Astrocyte (in vitro differentiated cells and primary cell): Measurements from ENCODE around the gene SH2D7. TPM values are rescaled to one million over a fixed set of nuclear protein-coding genes. Genes with fewer than 3 reads are reported as not detected.
A peak's percentile ranks its signal among the peaks of the same experiment; 100 is the strongest.

Experiments used
- DNase-seq: peaks from one replicate; pipeline ENCODE4 v3.0.0-alpha.2; 2010; ENCODE audit warnings: low read depth
- FAIRE-seq: peaks from 2 replicates; lab custom pipeline; 2011; peaks lifted over from hg19 to GRCh38; lab: Jason Lieb, UNC
- H2AFZ ChIP-seq: 2 replicates; pipeline ENCODE4 v1.6.0; 2012; ENCODE audit warnings: low read depth, low read length, inconsistent platforms
- H3K27ac ChIP-seq: 2 replicates; pipeline ENCODE4 v1.5.1; 2011; ENCODE audit warnings: low read depth, low read length, inconsistent platforms
- H3K27me3 ChIP-seq: 2 replicates; pipeline ENCODE4 v1.6.0; 2011; ENCODE audit warnings: low read length, inconsistent platforms; ENCODE audit not compliant: insufficient read depth
- H3K36me3 ChIP-seq: 2 replicates; pipeline ENCODE4 v1.5.1; 2011; ENCODE audit warnings: low read length, inconsistent platforms; ENCODE audit not compliant: insufficient read depth
- H3K4me1 ChIP-seq: 2 replicates; pipeline ENCODE4 v1.5.1; 2011; ENCODE audit warnings: low read length, inconsistent platforms; ENCODE audit not compliant: insufficient read depth
- H3K4me2 ChIP-seq: 2 replicates; pipeline ENCODE4 v1.6.0; 2012; ENCODE audit warnings: low read length, inconsistent platforms
- H3K4me3 ChIP-seq: 2 replicates; pipeline ENCODE4 v1.5.1; 2011; ENCODE audit warnings: low read depth, mild to moderate bottlenecking, low read length, inconsistent platforms; ENCODE audit not compliant: insufficient read depth
- H3K79me2 ChIP-seq: 2 replicates; pipeline ENCODE4 v1.6.0; 2012; ENCODE audit warnings: mild to moderate bottlenecking, low read length, inconsistent platforms; ENCODE audit not compliant: insufficient read depth
- H3K9ac ChIP-seq: 2 replicates; pipeline ENCODE4 v1.6.0; 2012; ENCODE audit warnings: mild to moderate bottlenecking, low read length, inconsistent platforms
- H3K9me3 ChIP-seq: 2 replicates; pipeline ENCODE4 v1.5.1; 2012; ENCODE audit warnings: low read depth, mild to moderate bottlenecking, low read length, inconsistent platforms; ENCODE audit not compliant: insufficient read depth
- H4K20me1 ChIP-seq: 2 replicates; pipeline ENCODE4 v1.6.0; 2012; ENCODE audit warnings: low read length, inconsistent platforms; ENCODE audit not compliant: insufficient read depth
- H3K27ac Mint-ChIP-seq: one replicate; pipeline ENCODE4 v1.8.0; 2021; ENCODE audit warnings: mild to moderate bottlenecking, mixed read lengths; ENCODE audit not compliant: unreplicated experiment
- H3K27me3 Mint-ChIP-seq: one replicate; pipeline ENCODE4 v1.8.0; 2021; ENCODE audit warnings: low read depth, mixed read lengths; ENCODE audit not compliant: unreplicated experiment
- H3K36me3 Mint-ChIP-seq: one replicate; pipeline ENCODE4 v1.8.0; 2021; ENCODE audit warnings: low read depth, mixed read lengths; ENCODE audit not compliant: unreplicated experiment
- H3K4me1 Mint-ChIP-seq: one replicate; pipeline ENCODE4 v1.8.0; 2021; ENCODE audit warnings: low read depth, mixed read lengths; ENCODE audit not compliant: unreplicated experiment
- H3K4me3 Mint-ChIP-seq: one replicate; pipeline ENCODE4 v1.8.0; 2021; ENCODE audit warnings: mild to moderate bottlenecking, moderate library complexity, mixed read lengths; ENCODE audit not compliant: unreplicated experiment
- H3K9me3 Mint-ChIP-seq: one replicate; pipeline ENCODE4 v1.8.0; 2021; ENCODE audit warnings: mild to moderate bottlenecking, mixed read lengths; ENCODE audit not compliant: unreplicated experiment
- EZH2 ChIP-seq: IDR thresholded peaks from 2 replicates; pipeline ENCODE4 v1.6.1; 2012; ENCODE audit warnings: mild to moderate bottlenecking, low read length, inconsistent platforms; ENCODE audit not compliant: insufficient read depth
- total RNA-seq: library from RNA; stranded (reverse); gene quantifications from 2 replicates; pipeline ENCODE4 v1.2.1, GENCODE V29; 2021
- TF ChIP-seq, protein P1 (sequence below): IDR thresholded peaks from 2 replicates; pipeline ENCODE4 v1.5.1; 2011; ENCODE audit warnings: low read depth, mild to moderate bottlenecking, inconsistent platforms, low read length, moderate library complexity; ENCODE audit not compliant: insufficient read depth

SH2D7 gene
- total RNA-seq, 1 donor from 2014 or later: not detected

DNA sequence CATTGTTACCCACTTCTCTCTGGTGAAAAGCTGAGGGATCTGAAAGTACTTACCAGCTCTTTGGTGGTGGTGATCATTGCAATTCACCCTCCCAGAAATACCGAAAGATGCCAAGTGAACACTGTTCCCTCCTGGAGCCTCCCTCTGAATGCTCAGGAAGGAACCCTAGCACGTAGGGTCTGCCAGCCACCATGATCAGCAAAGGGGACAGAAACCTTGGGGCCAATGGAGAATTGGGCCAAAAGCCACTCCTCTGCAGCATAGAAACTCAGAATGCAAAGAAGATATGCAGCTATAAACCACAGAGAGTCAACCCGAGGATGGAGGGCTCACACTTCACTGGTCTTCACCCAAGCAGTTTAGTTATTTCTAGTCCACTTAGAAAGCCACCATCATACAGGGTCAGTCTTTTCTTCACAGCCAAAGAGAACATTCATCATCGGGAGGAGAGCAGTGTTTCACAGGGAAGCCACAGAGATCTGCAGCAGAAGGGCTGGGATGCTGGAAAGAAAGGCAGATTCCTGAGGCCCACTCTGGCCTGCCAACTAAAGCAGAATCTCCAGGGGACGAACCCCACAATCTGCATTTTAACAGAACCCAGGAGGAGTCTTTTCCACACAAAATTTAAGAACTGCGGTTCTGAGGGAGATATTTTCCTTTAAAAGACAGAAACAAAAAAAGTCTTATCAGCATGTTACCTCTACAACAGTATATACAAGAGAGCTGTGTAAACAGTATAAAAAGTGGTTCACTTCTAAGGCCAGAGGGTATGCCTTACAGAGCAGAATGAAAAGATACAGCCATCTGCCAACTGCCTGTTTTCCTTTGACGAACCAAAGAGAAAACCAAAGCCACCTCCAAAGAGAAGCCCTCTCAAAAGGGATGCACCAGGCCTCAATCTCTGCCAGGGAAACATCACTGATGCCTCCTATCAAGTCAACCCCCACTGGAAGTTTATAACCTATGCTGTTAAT, 26.1 kb upstream of the SH2D7 start:
- peaks cover 58% of the 10 kb centered on the region for H3K4me1 ChIP-seq
- no peak overlapping the region for H3K4me3 Mint-ChIP-seq
- H3K9me3 ChIP-seq: no peaks in the 10 kb centered on the region
- peaks cover 2% of the 10 kb centered on the region for H3K27me3 Mint-ChIP-seq
- H2AFZ ChIP-seq: no peak overlapping the region
- TF ChIP-seq, protein P1, sequence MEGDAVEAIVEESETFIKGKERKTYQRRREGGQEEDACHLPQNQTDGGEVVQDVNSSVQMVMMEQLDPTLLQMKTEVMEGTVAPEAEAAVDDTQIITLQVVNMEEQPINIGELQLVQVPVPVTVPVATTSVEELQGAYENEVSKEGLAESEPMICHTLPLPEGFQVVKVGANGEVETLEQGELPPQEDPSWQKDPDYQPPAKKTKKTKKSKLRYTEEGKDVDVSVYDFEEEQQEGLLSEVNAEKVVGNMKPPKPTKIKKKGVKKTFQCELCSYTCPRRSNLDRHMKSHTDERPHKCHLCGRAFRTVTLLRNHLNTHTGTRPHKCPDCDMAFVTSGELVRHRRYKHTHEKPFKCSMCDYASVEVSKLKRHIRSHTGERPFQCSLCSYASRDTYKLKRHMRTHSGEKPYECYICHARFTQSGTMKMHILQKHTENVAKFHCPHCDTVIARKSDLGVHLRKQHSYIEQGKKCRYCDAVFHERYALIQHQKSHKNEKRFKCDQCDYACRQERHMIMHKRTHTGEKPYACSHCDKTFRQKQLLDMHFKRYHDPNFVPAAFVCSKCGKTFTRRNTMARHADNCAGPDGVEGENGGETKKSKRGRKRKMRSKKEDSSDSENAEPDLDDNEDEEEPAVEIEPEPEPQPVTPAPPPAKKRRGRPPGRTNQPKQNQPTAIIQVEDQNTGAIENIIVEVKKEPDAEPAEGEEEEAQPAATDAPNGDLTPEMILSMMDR: no peak
- H3K4me2 ChIP-seq: peak overlapping the region; percentile 76
- DNase-seq (peak; percentile 80), FAIRE-seq (no peak)
- no peaks in the 10 kb centered on the region for H3K27me3 ChIP-seq
- no peak overlapping the region for H3K4me3 ChIP-seq
- peak overlapping the region; percentile 91 for H3K27ac ChIP-seq
- H4K20me1 ChIP-seq: peaks cover 75% of the 10 kb centered on the region
- no peaks in the 10 kb centered on the region for H3K36me3 ChIP-seq
- H3K36me3 Mint-ChIP-seq: peaks cover 2% of the 10 kb centered on the region
- H3K79me2 ChIP-seq: peaks cover 89% of the 10 kb centered on the region
- H3K4me1 Mint-ChIP-seq: peaks cover 53% of the 10 kb centered on the region
- peak overlapping the region; percentile 30 for H3K9ac ChIP-seq
- no peaks in the 10 kb centered on the region for H3K9me3 Mint-ChIP-seq
- H3K27ac Mint-ChIP-seq: peak overlapping the region; percentile 1

DNA sequence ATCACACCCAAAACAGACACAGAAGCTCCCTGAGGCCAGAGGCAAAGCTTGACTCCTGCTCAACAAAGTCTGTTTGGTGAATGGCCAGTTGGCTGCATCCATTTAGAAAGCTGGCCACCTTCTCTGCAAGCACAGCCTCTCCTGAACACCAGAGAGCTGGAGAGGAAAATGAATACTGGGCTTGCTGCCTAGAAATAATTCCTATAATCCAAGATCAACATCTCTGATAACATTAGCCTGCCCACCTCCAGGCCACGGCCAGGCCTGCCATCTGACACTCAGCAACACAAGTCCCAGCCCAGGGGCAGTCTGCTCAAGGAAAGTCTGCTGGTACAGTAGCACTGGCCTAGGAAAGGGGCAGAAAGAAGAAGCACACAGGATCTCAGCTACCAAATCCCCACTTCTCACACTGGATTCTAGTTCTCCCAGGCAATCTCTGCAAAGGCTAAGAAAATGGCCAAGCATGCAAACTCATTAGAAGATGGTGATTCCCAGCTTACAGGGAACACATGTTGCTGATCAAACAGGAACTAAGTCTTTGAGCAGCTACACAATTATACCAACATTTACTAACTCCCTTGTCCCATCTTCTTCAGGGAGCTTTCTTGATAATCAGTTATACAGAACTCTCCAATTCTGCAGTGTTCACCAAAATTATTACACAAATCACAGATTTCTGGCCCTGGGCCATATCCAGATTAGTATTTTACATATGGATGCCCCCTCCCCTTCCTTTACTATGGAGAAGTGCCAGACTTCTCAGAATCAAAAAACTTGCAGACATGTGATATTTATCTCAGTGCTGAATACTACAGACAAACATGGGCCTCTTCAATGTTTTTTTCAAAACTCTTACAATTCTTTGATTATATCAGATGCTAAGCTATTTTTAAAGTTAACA, 24.8 kb upstream of the SH2D7 start:
- Mint-ChIP-seq H3K27ac (no peak overlapping the region), H3K27me3 (peaks cover 2% of the 10 kb centered on the region), H3K4me1 (peaks cover 60% of the 10 kb centered on the region), H3K9me3 (no peaks in the 10 kb centered on the region), H3K4me3 (no peak overlapping the region), H3K36me3 (peaks cover 2% of the 10 kb centered on the region)
- DNase-seq: peak; percentile 39
- H3K79me2 ChIP-seq: peaks cover 92% of the 10 kb centered on the region
- H4K20me1 ChIP-seq: peaks cover 82% of the 10 kb centered on the region
- no peak for FAIRE-seq
- peak overlapping the region; percentile 51 for H3K4me2 ChIP-seq
- H3K36me3 ChIP-seq: no peaks in the 10 kb centered on the region
- no peak overlapping the region for H3K27ac ChIP-seq
- H3K9ac ChIP-seq: no peak overlapping the region
- no peak overlapping the region for H2AFZ ChIP-seq
- H3K27me3 ChIP-seq: no peaks in the 10 kb centered on the region
- no peaks in the 10 kb centered on the region for H3K9me3 ChIP-seq
- H3K4me1 ChIP-seq: peaks cover 62% of the 10 kb centered on the region
- H3K4me3 ChIP-seq: no peak overlapping the region
- TF ChIP-seq, protein P1: no peak
- TF ChIP-seq EZH2: no peak
